Measurements from ENCODE around the gene BRCA1.

BRCA1 gene

GRCh38 chr17:43020030-43020621 lies 105.0 kb downstream of the BRCA1 start:
- peak overlapping the region in 1 of 2 donors; percentile 13 for H3K4me3 ChIP-seq (replicated peaks in 1 of 2; ENCODE audit: low read depth in 2 of 2, low read length in 2 of 2)
- TF ChIP-seq, protein P1, sequence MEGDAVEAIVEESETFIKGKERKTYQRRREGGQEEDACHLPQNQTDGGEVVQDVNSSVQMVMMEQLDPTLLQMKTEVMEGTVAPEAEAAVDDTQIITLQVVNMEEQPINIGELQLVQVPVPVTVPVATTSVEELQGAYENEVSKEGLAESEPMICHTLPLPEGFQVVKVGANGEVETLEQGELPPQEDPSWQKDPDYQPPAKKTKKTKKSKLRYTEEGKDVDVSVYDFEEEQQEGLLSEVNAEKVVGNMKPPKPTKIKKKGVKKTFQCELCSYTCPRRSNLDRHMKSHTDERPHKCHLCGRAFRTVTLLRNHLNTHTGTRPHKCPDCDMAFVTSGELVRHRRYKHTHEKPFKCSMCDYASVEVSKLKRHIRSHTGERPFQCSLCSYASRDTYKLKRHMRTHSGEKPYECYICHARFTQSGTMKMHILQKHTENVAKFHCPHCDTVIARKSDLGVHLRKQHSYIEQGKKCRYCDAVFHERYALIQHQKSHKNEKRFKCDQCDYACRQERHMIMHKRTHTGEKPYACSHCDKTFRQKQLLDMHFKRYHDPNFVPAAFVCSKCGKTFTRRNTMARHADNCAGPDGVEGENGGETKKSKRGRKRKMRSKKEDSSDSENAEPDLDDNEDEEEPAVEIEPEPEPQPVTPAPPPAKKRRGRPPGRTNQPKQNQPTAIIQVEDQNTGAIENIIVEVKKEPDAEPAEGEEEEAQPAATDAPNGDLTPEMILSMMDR (IDR thresholded peaks at IDR 0.05; ENCODE audit: low read depth, low read length), result no peak
- peak; percentile 32 to 53 for DNase-seq (ENCODE audit: low read depth in 2 of 2)

GRCh38 chr17:43019418-43019817 lies 105.7 kb downstream of the BRCA1 start:
- TF ChIP-seq, protein P1 (IDR thresholded peaks at IDR 0.05; ENCODE audit: low read depth, low read length), result no peak
- H3K4me3 ChIP-seq (replicated peaks in 1 of 2; ENCODE audit: low read depth in 2 of 2, low read length in 2 of 2), result peak overlapping the region in 1 of 2 donors; percentile 13
- DNase-seq (ENCODE audit: low read depth in 2 of 2), result peak; percentile 27 to 36

- TF ChIP-seq, protein P1 (IDR thresholded peaks at IDR 0.05; ENCODE audit: low read depth, low read length), result no peak
- H3K4me3 ChIP-seq (replicated peaks in 1 of 2; ENCODE audit: low read depth in 2 of 2, low read length in 2 of 2), result no peak overlapping the region
- no peak for DNase-seq (ENCODE audit: low read depth in 2 of 2)
These were observed 106.2 kb downstream of the BRCA1 start for GRCh38 chr17:43018932-43019331.

DNA sequence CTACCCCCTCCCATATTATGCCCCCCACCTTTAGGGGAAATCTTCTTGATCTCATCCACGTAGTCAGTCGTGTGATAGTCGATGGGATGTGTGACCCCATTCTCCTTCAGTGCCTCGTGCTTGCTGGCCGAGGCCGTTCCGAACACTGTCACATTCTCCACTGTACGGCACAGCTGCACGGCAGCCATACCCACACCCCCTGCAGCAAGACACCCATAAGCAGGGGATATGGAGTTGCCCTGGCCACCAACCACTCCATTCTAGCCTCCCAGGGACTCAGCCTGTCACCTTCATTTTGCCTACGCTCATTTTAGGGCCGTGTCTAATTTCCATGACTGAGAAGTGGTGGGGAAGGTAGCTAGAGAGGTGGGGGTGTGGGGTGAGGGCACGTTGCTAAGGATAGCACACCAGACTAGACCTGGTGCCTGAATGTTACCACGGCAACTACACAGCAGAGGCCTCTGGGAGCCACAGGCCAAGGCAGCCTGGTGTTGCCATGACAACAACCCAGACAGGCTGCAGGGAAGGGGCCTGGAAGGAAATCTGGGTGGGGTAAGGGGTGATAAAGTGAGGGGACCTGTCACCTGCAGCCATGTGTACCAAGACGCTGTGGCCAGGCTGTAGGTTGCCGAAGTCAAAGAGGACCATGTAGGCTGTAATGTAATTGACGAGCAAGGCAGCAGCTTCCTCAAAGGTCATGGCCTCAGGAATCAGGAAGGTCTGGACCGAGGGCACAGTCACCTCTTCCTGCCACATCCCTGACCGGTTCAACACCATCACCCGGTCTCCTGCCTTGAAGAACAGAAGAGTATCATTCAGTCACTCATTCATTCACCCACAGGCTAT lies 106.9 kb downstream of the BRCA1 start:
- TF ChIP-seq, protein P1 (IDR thresholded peaks at IDR 0.05; ENCODE audit: low read depth, low read length), result no peak
- H3K4me3 ChIP-seq (replicated peaks in 1 of 2; ENCODE audit: low read depth in 2 of 2, low read length in 2 of 2), result no peak overlapping the region
- peak in 1 of 2 donors; percentile 44 for DNase-seq (ENCODE audit: low read depth in 2 of 2)

DNA sequence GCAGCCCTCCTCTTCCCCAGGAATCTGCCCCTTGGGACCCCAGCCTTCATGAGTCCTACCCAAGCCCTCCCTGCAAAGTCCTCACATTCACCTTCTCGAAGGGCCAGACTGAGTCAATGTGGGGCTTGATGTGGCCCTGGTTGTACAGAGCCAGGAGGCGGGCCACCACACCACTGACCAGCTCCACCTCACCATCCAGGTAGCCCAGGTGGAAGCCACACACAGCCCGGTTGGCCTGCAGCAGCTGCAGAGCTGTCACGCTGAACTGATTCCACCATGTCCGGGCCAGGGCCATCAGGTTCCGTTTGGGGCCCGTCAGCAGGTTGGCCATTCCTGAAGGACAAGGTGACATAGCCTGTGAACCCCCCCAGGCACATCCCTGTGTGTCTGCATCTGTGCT lies 108.9 kb downstream of the BRCA1 start:
- TF ChIP-seq, protein P1 (IDR thresholded peaks at IDR 0.05; ENCODE audit: low read depth, low read length), result no peak
- H3K4me3 ChIP-seq (replicated peaks in 1 of 2; ENCODE audit: low read depth in 2 of 2, low read length in 2 of 2), result no peak overlapping the region
- DNase-seq (ENCODE audit: low read depth in 2 of 2), result no peak

- DNase-seq (ENCODE audit: low read depth in 2 of 2), result peak in 1 of 2 donors; percentile 46
- TF ChIP-seq, protein P1 (IDR thresholded peaks at IDR 0.05; ENCODE audit: low read depth, low read length), result no peak
- no peak overlapping the region for H3K4me3 ChIP-seq (replicated peaks in 1 of 2; ENCODE audit: low read depth in 2 of 2, low read length in 2 of 2)
These were observed 109.6 kb downstream of the BRCA1 start for GRCh38 chr17:43015579-43015978.
